GM18511 (cell line): ENCODE measurements around the gene RAB42.

Experiments used
- ATAC-seq: cut with Tn5 transposase; IDR thresholded peaks from one replicate; pipeline ENCODE4 v1.9.1; 2021; ENCODE audit warnings: mild to moderate bottlenecking, moderate library complexity; ENCODE audit not compliant: unreplicated experiment

Gene RAB42

DNA sequence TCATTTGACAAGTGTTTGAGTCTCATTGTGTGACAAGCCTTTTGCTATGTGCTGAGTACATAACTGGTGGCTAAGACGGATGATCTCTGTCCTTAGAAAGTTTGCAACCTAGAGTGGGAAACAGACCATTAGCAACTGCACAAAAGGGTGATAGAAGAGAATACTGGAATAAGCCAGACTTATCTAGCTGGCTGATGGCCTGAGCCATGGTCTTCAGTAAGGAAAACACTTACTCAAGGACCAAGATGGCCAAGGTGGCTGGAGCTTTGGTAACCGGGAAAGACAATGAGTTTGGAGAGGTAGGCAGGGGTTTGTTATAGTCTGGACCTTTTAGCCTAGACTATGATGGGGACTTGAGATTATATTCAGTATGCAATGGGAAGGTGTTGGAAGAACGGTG, 52.4 kb downstream of the RAB42 start:
- no peak for ATAC-seq
